GM12878 (cell line): Measurements from ENCODE around the gene UBE2O. TPM values are rescaled to one million over a fixed set of nuclear protein-coding genes. Genes with fewer than 3 reads are reported as not detected.
A peak's percentile ranks its signal among the peaks of the same experiment; 100 is the strongest.

Source experiments
- BACH1 ChIP-seq: fragments of 450-650 bp; IDR thresholded peaks from 2 replicates; pipeline ENCODE4 v1.6.1; 2017; ENCODE audit warnings: mild to moderate bottlenecking, borderline replicate concordance
- BCL3 ChIP-seq: IDR thresholded peaks from 2 replicates; pipeline ENCODE4 v1.6.1; 2011; ENCODE audit warnings: borderline replicate concordance, low read depth, mild to moderate bottlenecking, moderate library complexity, low read length; ENCODE audit not compliant: insufficient read depth, poor library complexity, severe bottlenecking
- BRCA1 ChIP-seq: IDR thresholded peaks from 2 replicates; pipeline ENCODE4 v1.6.1; 2011; ENCODE audit warnings: low read depth, low read length, improper control_type of control experiment
- CBFB ChIP-seq: IDR thresholded peaks from 2 replicates; pipeline ENCODE4 v1.6.1; 2016; ENCODE audit warnings: antibody characterized with exemption, low read depth
- E2F8 ChIP-seq: fragments of 450-650 bp; IDR thresholded peaks from 2 replicates; pipeline ENCODE4 v1.6.1; 2018; ENCODE audit warnings: mild to moderate bottlenecking, low read depth, moderate library complexity; ENCODE audit not compliant: partially characterized antibody
- EED ChIP-seq: sonication (generic); IDR thresholded peaks from 2 replicates; pipeline ENCODE4 v1.6.1; 2016; ENCODE audit warnings: antibody characterized with exemption, low read depth
- FOS ChIP-seq: IDR thresholded peaks from 3 replicates; pipeline ENCODE4 v1.6.1; 2011; ENCODE audit warnings: borderline replicate concordance; ENCODE audit not compliant: insufficient read length; ENCODE audit errors: extremely low read depth
- HCFC1 ChIP-seq: fragments of 150-350 bp; IDR thresholded peaks from 2 replicates; pipeline ENCODE4 v1.6.1; 2014; ENCODE audit warnings: low read length
- JUNB ChIP-seq: IDR thresholded peaks from 2 replicates; pipeline ENCODE4 v1.6.1; 2016; ENCODE audit warnings: antibody characterized with exemption, mild to moderate bottlenecking
- KLF5 ChIP-seq: fragments of 450-650 bp; IDR thresholded peaks from 2 replicates; pipeline ENCODE4 v1.6.1; 2014; ENCODE audit warnings: mild to moderate bottlenecking; ENCODE audit not compliant: partially characterized antibody
- MAX ChIP-seq: IDR thresholded peaks from 2 replicates; pipeline ENCODE4 v1.6.1; 2012; ENCODE audit warnings: low read depth, low read length, improper control_type of control experiment
- MYC ChIP-seq: IDR thresholded peaks from 2 replicates; pipeline ENCODE4 v1.6.1; 2011; ENCODE audit warnings: mild to moderate bottlenecking, low read length, moderate library complexity, inconsistent platforms; ENCODE audit not compliant: insufficient read depth, insufficient replicate concordance, insufficient read length, severe bottlenecking
- NR2C1 ChIP-seq: fragments of 450-650 bp; IDR thresholded peaks from 2 replicates; pipeline ENCODE4 v1.6.1; 2017; ENCODE audit warnings: antibody characterized with exemption, mild to moderate bottlenecking, moderate library complexity
- NR2F1 ChIP-seq: fragments of 450-650 bp; conservative IDR thresholded peaks from 2 replicates; pipeline ENCODE4 v1.6.1; 2017; ENCODE audit warnings: mild to moderate bottlenecking
- PAX5 ChIP-seq: IDR thresholded peaks from 2 replicates; pipeline ENCODE4 v1.6.1; 2011; ENCODE audit warnings: low read depth, low read length, borderline replicate concordance
- RAD21 ChIP-seq: IDR thresholded peaks from 2 replicates; pipeline ENCODE4 v1.6.1; 2011; ENCODE audit warnings: mild to moderate bottlenecking, low read depth, low read length, moderate library complexity; ENCODE audit not compliant: insufficient read depth
- RBBP5 ChIP-seq: fragments of 200-600 bp; sonication (generic); conservative IDR thresholded peaks from 2 replicates; pipeline ENCODE4 v1.6.1; 2016
- SMARCA5 ChIP-seq: fragments of 450-650 bp; IDR thresholded peaks from 2 replicates; pipeline ENCODE4 v1.6.1; 2017; ENCODE audit warnings: mild to moderate bottlenecking
- SRF ChIP-seq, 2 experiments: IDR thresholded peaks; 2 replicates each; pipeline ENCODE4 v1.6.1; 2011; ENCODE audit warnings: low read depth in 2 of 2, low read length in 2 of 2, mild to moderate bottlenecking in 1 of 2, moderate library complexity in 1 of 2
- SUPT20H ChIP-seq: IDR thresholded peaks from 2 replicates; pipeline ENCODE4 v1.6.1; 2011; ENCODE audit warnings: low read depth, mild to moderate bottlenecking, low read length, moderate library complexity, borderline replicate concordance; ENCODE audit not compliant: control insufficient read depth
- USF2 ChIP-seq: IDR thresholded peaks from 2 replicates; pipeline ENCODE4 v1.6.1; 2011; ENCODE audit warnings: low read depth, low read length, improper control_type of control experiment, borderline replicate concordance
- ZBTB33 ChIP-seq: fragments of 450-650 bp; IDR thresholded peaks from 2 replicates; pipeline ENCODE4 v1.6.1; 2017; ENCODE audit warnings: mild to moderate bottlenecking
- ZNF207 ChIP-seq: fragments of 450-650 bp; IDR thresholded peaks from 2 replicates; pipeline ENCODE4 v1.6.1; 2014; ENCODE audit warnings: antibody characterized with exemption, mild to moderate bottlenecking, borderline replicate concordance
- ZNF622 ChIP-seq: fragments of 450-650 bp; IDR thresholded peaks from 2 replicates; pipeline ENCODE4 v1.6.1; 2017; ENCODE audit warnings: mild to moderate bottlenecking, inconsistent platforms
- polyA plus RNA-seq, 11 experiments: library from polyadenylated mRNA; depleted of rRNA in 4 of 11; unstranded in 6 of 11; stranded (reverse) in 5 of 11; fragments of >200 nt; fragmentation: Nextera tagmentation in 4 of 11; fragmentation: Illumina TruSeq in 1 of 11; extraction: Ambion mirVana in 4 of 11; extraction: Trizol in 1 of 11; gene quantifications; 1 replicate in 1 of 11; 2 replicates in 10 of 11; pipeline versions ENCODE4 v1.2.1 to v1.2.3, GENCODE V29; 2011 to 2016; ENCODE audit warnings: inconsistent platforms in 2 of 11, missing spikeins in 2 of 11, low read depth in 1 of 11
- total RNA-seq, 4 experiments: library from RNA; depleted of rRNA in 3 of 4; stranded (reverse); fragments of >200 nt in 3 of 4; fragmentation: Illumina TruSeq in 1 of 4; extraction: Trizol in 1 of 4; gene quantifications; 2 replicates each; pipeline versions ENCODE4 v1.2.1 to v1.2.3, GENCODE V29; 2013 to 2021

The UBE2O gene
- total and polyA plus RNA-seq, 10 of the 15 experiments (the other 5 are each of a cell fraction or from before 2014, with no cell fraction given): 2.1 to 39.0 (median 14.1) TPM

- TF ChIP-seq E2F8 (no peak), SRF (IDR thresholded peaks at IDR 0.05; ENCODE audit: low read depth in 2 of 2, low read length in 2 of 2) (no peak), ZNF622 (no peak; the same call in 1 of the 2 replicates), NR2F1 (no peak), MAX (no peak; the same call in 1 of the 2 replicates), JUNB (no peak), HCFC1 (no peak), ZNF207 (no peak), NR2C1 (no peak), BACH1 (0 out of 2 replicates have a peak, but pooled peaks have one; percentile 47), EED (no peak), RAD21 (no peak), ZBTB33 (no peak), SMARCA5 (no peak; the same call in 1 of the 2 replicates), KLF5 (no peak), FOS (no peak), BRCA1 (no peak), SUPT20H (no peak), CBFB (no peak), MYC (no peak), BCL3 (no peak), USF2 (no peak), PAX5 (no peak), RBBP5 (no peak)
These were observed 68.5 kb downstream of the UBE2O start, which contains the start of gene SPHK1 (continued) for GRCh38 chr17:76384222-76384986.
